GM21390 (cell line): ENCODE measurements around the gene PLPPR5.

ENCODE experiments used
- ATAC-seq: cut with Tn5 transposase; IDR thresholded peaks from one replicate; pipeline ENCODE4 v1.9.1; 2021; ENCODE audit not compliant: unreplicated experiment

The PLPPR5 gene

DNA sequence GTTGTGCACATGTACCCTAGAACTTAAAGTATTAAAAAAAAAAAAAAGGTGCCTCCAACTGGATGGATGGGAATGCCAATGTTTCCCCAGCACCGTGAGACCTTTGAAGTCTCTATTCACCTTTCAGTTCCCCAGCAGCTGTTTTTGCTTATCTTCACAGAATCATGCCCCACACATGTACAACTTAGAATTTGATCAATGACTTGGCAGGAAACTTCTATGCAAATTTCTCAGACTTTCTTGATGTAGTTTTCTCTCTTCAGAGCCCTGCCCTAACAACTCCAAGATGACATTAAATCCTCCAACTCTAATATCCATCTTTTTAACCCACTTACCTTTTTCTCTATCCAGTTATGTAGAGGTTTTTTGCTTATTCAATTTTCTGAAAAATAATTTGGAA lies 144.3 kb downstream of the PLPPR5 start:
- ATAC-seq: no peak

DNA sequence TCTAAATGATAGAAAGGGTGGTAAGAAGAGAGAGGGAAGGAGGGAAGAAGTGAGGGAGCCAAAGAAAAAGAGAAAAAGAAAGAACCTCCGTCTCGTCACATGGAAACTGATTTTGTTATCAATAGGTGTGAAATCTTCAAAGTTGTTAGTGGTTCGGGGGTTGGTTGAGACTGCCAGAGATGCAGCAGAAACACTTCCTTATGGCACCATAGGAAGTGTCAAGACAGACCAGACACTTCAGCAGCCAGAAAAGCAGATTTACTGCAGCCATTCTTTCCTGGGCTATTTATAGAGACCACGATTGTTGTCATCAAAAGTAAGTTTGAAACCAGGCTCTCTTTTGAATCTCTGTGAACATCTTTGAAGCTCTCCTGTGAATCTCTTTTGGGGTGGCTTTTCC lies 150.5 kb downstream of the PLPPR5 start:
- no peak for ATAC-seq

DNA sequence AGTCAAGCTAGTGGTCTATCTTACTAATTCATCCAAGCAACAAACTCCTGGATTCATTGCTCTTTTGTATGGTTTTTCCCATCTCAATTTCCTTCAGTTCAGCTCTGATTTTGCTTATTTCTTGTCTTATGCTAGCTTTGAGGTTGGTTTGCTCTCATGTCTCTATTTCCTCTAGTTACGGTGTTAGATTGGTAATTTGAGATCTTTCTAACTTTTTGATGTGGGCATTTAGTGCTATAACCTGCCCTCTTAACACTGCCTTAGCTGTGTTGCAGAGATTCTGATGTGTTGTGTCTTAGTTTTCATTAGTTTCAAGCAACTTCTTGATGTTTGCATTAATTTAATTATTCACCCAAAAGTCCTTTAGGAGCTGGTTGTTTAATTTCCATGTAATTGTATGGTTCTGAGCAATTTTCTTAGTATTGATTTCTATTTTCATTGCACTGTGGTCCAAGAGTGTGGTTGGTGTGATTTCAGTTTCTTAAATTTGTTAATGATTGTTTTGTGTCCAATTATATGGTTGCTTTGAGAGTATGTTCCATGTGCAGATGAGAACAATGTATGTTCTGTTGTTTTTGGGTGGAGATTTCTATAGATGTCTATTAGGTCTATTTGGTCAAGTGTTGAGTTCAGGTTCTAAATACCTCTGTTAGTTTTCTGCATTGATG lies 154.6 kb downstream of the PLPPR5 start:
- ATAC-seq: peak; percentile 44

GRCh38 chr1:98842241-98842640 lies 162.4 kb downstream of the PLPPR5 start:
- no peak for ATAC-seq
